COLO829 (cell line): ENCODE measurements around the gene KHDRBS1.
A peak's percentile ranks its signal among the peaks of the same experiment; 100 is the strongest.
"Not testable (repeated sequence)": the region's sequence is repeated elsewhere in the genome, so short reads cannot be mapped to it uniquely, and the experiment has no call there.

Source experiments
- DNase-seq: peaks from one replicate; pipeline ENCODE4 v3.0.0; 2012; ENCODE audit warnings: low spot score

Gene KHDRBS1

GRCh38 chr1:32065613-32066488 lies 52.2 kb downstream of the KHDRBS1 start:
- DNase-seq: not testable (repeated sequence)

DNA sequence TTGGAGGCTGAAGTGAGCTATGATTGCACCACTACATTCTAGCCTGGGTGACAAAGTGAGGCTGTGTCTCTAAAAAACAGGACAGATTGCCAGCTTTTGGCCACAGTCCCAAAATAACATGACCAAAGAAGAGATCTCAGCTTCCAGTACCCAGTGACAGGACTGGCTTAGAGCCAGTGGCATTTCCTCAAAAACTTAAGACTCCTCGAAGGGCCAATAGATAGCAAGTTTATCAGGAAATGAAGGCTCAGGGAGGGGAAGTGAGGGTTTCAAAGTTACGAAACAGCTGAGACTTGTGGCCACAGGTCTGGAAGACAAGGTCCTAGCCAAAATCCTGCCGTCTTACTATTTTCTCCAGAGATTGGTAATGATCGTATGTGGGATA lies 52.8 kb downstream of the KHDRBS1 start:
- no peak for DNase-seq

DNA sequence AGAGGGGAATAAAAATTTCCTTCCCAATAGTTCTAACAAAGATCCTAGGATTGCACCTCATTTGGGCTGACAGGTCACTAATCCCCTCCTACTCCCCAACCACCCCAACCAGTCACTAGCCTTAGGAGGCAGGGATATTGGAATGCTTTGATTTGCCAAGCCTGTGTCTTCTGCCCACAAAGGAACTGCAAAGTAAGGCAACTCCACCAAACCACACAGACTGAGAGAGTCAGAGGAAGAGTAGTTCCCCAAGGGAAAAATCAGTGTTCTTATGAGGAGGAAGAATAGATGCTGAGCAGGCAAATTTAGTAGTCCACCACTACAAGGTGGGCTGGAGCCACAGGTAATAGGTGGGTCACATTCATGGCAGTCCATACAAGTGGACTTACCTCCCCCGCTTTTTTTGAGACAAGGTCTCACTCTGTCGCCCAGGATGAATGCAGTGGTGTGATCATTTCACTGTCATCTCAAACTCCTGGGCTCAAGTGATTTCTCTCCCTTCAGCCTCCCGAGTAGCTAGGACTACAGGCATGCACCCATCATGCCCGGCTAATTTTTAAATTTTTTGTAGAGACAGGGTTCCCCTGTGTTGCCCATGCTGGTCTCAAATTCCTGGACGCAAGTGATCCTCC lies 55.4 kb downstream of the KHDRBS1 start:
- no peak for DNase-seq

DNA sequence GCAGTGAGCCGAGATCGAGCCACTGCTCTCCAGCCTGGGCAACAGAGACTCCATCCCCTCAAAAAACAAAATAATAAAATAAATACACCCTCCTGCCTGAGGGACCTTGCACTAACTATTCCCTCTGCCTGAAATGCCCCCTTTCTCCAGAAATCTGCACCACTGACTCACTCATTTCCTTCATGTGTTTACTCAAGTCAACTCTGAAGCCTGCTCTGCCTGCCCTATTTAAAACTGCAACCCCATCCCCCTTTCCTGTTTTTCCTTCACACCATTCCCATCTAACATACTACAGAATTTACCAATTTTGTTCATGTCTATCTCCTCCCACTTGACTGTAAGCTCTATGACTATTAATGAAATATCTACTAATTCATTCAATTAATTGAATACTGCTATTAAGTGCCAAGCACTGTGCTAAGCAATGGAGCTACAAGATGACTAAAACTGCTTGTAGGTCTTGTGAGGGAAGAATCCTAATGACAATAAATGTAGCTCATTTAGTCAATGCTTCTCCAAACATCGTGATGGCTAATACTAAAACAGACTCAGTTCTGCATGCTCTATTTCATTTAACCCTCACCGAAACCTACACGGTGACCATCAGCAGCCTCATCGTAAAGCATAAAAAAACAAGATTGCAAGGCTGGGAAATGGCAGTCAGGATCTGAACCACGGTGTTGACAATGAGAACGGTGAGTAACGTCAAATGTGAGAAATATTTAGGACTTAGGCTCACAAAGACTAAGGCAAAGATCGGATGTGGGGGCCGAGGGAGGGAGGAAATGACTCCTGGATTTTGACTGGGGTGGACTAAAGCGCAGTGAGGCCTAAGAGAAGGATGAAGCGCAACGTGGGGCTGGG lies 58.3 kb downstream of the KHDRBS1 start:
- no peak for DNase-seq

GRCh38 chr1:32072622-32073298 lies 59.1 kb downstream of the KHDRBS1 start, which contains the start of gene TMEM39B:
Gene TMEM39B (plus strand): TSS chr1:32072939. CDS start chr1:32073048, 109 bp downstream.
- peak; percentile 96 for DNase-seq

DNA sequence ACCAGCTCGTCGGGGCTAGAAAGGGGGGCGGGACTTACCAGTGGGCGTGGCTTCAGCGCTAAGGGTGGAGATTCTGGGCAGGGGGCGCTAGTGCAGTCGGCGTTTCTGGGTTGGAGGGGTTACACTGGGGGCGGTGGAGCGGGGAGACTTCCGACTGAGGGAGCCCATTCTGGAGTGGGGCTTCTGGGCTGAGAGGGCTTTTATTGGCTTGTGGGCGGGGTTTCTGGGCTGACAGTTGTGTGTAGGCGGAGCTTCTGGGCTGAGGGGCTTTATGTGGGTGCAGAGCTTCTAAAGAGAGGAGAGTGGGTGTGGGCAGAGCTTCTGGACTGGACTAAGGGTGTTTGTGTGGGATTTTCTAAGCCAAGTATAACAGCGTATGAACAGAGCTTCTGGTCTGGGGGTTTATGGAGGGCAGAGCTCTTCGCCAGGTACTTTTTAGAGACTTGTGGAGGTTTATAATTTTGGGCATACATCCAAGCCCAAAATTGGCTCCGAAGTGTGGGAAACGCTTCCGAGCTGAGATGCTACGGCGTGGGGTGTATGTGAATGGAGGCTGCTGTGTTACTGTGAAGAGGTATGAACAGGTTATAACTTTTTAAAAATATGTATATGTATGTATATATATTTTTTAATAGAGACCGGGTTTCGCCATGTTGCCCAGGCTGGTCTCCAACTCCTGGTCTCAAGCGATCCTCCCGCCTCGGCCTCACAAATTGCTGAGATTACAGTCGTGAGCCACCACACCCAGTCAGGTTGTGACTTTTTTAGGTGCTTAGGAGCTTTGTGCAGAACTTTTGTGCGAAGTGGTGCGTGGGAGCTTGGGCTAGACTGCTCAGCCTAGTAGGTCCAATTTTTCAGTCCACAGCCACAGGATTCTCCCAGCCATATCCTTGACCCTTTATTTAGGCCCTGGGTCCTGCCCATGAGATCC lies 59.9 kb downstream of the KHDRBS1 start:
- peak; percentile 49 for DNase-seq

DNA sequence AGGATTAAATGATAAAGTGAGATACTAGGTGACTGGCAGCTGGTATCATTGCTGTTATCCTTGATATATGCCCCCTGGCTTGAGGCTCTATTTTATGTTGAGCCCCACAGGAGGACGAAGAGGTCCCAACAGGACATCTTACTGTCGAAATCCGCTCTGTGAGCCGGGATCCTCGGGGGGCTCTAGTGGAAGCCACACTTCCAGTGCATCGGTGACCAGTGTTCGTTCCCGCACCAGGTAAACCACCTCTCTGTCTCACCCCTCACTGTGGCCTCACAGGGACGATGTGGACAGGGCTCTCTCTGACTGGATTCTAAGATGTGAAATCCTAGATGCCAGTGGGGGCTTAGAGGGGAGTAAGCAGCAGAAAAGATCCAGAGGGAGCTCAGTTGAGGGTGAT lies 61.2 kb downstream of the KHDRBS1 start:
- DNase-seq: no peak

DNA sequence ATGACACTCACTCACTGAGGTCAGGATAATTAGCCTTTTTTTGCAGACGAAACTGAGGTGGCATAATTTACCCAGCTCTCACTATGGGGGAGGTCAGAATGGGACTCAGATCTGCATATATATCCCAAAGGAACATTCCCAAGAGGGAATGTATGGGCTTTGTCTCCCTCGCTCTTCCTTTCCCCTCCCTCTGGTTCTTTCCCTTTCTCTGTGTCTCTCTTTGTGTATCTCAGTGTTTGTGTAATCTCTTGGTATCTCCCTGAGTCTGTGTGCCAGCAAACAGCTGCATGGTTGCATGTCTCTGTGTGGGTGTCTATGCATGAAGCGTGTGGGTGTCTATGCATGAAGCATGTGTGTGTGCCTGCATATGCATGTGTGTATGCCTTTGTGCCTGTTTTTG lies 63.8 kb downstream of the KHDRBS1 start:
- no peak for DNase-seq

- DNase-seq: no peak
These were observed 68.4 kb downstream of the KHDRBS1 start for GRCh38 chr1:32082022-32082421.

- not testable (repeated sequence) for DNase-seq
These were observed 72.7 kb downstream of the KHDRBS1 start for GRCh38 chr1:32086381-32086780.

DNA sequence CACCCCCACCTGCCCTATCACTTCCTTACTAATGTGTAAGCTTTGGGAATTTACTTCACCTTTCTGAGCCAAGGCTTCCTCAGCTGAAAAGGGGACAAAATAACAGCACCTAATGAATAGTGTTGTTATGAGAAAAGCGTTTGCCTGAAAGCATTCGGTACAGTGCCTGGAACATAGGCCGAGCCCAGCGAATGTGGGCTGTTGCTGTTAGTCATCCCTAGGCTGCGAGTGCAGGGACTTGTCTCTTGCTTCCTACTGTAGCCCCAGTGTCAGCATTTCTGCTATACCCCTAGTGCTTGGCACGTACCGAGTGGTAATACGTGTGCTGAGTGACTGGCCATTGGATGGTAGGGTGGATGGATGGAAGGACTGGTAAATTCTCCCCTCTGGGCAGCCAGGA lies 77.5 kb downstream of the KHDRBS1 start:
- no peak for DNase-seq

DNA sequence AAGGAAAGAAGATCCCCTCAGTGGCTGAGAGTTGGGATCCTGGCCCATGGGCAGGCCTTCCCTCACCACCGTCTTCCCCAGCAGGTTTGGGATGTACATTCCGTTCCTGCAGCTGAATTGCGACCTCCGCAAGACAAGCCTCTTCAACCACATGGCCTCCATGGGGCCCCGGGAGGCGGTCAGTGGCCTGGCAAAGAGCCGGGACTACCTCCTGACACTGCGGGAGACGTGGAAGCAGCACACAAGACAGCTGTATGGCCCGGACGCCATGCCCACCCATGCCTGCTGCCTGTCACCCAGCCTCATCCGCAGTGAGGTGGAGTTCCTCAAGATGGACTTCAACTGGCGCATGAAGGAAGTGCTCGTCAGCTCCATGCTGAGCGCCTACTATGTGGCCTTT lies 77.9 kb downstream of the KHDRBS1 start:
- no peak for DNase-seq
